WTC11 (cell line): Measurements from ENCODE around the gene SETD1B. TPM values are rescaled to one million over a fixed set of nuclear protein-coding genes. Genes with fewer than 3 reads are reported as not detected.

ENCODE experiments used
- ATAC-seq: fragments of 200-7000 bp; cut with Tn5 transposase; 2 replicates; pipeline ENCODE4 v1.10.0; 2021; ENCODE audit warnings: mild to moderate bottlenecking, moderate library complexity
- CTCF ChIA-PET: fragments of 300-600 bp; sonication (Branson Sonifier 250); formaldehyde crosslinking; loops from one replicate; lab custom pipeline; 2021; ENCODE audit warnings: antibody characterized with exemption; lab: Charles Lee
- POLR2A ChIA-PET: fragments of 350-600 bp; sonication (Branson Sonifier 250); formaldehyde crosslinking; loops from one replicate; lab custom pipeline; 2021; ENCODE audit warnings: antibody characterized with exemption; lab: Charles Lee
- DNase-seq: peaks from one replicate; pipeline ENCODE4 v3.0.0; 2021; ENCODE audit warnings: low spot score
- H3K27ac Mint-ChIP-seq: 2 replicates; pipeline ENCODE4 v1.8.0; 2021; ENCODE audit warnings: mixed read lengths
- H3K27me3 Mint-ChIP-seq: 2 replicates; pipeline ENCODE4 v1.8.0; 2021; ENCODE audit warnings: low read depth, mild to moderate bottlenecking, moderate library complexity, mixed read lengths
- H3K36me3 Mint-ChIP-seq: 2 replicates; pipeline ENCODE4 v1.8.0; 2021; ENCODE audit warnings: mixed read lengths
- H3K4me1 Mint-ChIP-seq: 2 replicates; pipeline ENCODE4 v1.8.0; 2022; ENCODE audit warnings: mixed read lengths
- H3K4me3 Mint-ChIP-seq: 2 replicates; pipeline ENCODE4 v1.8.0; 2021; ENCODE audit warnings: mild to moderate bottlenecking, moderate library complexity, mixed read lengths
- H3K9me3 Mint-ChIP-seq: 2 replicates; pipeline ENCODE4 v1.8.0; 2021; ENCODE audit warnings: mixed read lengths
- CREB1 ChIP-seq: sonication (generic); formaldehyde crosslinking; IDR thresholded peaks from 2 replicates; pipeline ENCODE4 v1.8.0; 2023; ENCODE audit warnings: mild to moderate bottlenecking, missing genetic modification reagents
- E2F5 ChIP-seq: sonication (generic); formaldehyde crosslinking; IDR thresholded peaks from 2 replicates; pipeline ENCODE4 v1.8.1; 2022; ENCODE audit warnings: mild to moderate bottlenecking, moderate library complexity, missing genetic modification reagents
- ESRRA ChIP-seq: sonication (generic); formaldehyde crosslinking; IDR thresholded peaks from 2 replicates; pipeline ENCODE4 v1.8.1; 2022; ENCODE audit warnings: mild to moderate bottlenecking, missing genetic modification reagents, borderline replicate concordance
- FOXP1 ChIP-seq: sonication (generic); formaldehyde crosslinking; IDR thresholded peaks from 2 replicates; pipeline ENCODE4 v1.8.0; 2022; ENCODE audit warnings: missing genetic modification reagents, mild to moderate bottlenecking, moderate library complexity, borderline replicate concordance
- HMGXB4 ChIP-seq: sonication (generic); formaldehyde crosslinking; IDR thresholded peaks from 2 replicates; pipeline ENCODE4 v1.8.1; 2023; ENCODE audit warnings: mild to moderate bottlenecking, moderate library complexity, missing genetic modification reagents
- IRF2 ChIP-seq: sonication (generic); formaldehyde crosslinking; IDR thresholded peaks from 2 replicates; pipeline ENCODE4 v1.8.0; 2022; ENCODE audit warnings: low read depth, missing genetic modification reagents, borderline replicate concordance
- MXD4 ChIP-seq: fragments of 250-450 bp; sonication (Bioruptor Pico); IDR thresholded peaks from 2 replicates; pipeline ENCODE4 v1.8.0; 2021; ENCODE audit warnings: mild to moderate bottlenecking, moderate library complexity, borderline replicate concordance
- MYBL2 ChIP-seq: sonication (generic); formaldehyde crosslinking; IDR thresholded peaks from 2 replicates; pipeline ENCODE4 v1.8.1; 2023; ENCODE audit warnings: mild to moderate bottlenecking, moderate library complexity, missing genetic modification reagents
- NR2C2 ChIP-seq: sonication (generic); formaldehyde crosslinking; IDR thresholded peaks from 2 replicates; pipeline ENCODE4 v1.8.0; 2022; ENCODE audit warnings: mild to moderate bottlenecking, missing genetic modification reagents
- PREB ChIP-seq: sonication (generic); formaldehyde crosslinking; IDR thresholded peaks from 2 replicates; pipeline ENCODE4 v1.8.1; 2022; ENCODE audit warnings: mild to moderate bottlenecking, missing genetic modification reagents, moderate library complexity, borderline replicate concordance
- PRRX2 ChIP-seq: fragments of 250-450 bp; sonication (Bioruptor Pico); IDR thresholded peaks from 2 replicates; pipeline ENCODE4 v1.8.0; 2021; ENCODE audit warnings: mild to moderate bottlenecking
- SP1 ChIP-seq: sonication (generic); formaldehyde crosslinking; conservative IDR thresholded peaks from 2 replicates; pipeline ENCODE4 v1.8.1; 2022; ENCODE audit warnings: missing genetic modification reagents
- USF1 ChIP-seq: sonication (generic); formaldehyde crosslinking; IDR thresholded peaks from 2 replicates; pipeline ENCODE4 v1.8.0; 2022; ENCODE audit warnings: mild to moderate bottlenecking, missing genetic modification reagents
- ZBTB21 ChIP-seq: sonication (generic); formaldehyde crosslinking; IDR thresholded peaks from 2 replicates; pipeline ENCODE4 v1.8.1; 2023; ENCODE audit warnings: mild to moderate bottlenecking, missing genetic modification reagents, borderline replicate concordance
- ZNF121 ChIP-seq: sonication (generic); formaldehyde crosslinking; IDR thresholded peaks from 2 replicates; pipeline ENCODE4 v1.8.0; 2023; ENCODE audit warnings: missing genetic modification reagents
- ZNF263 ChIP-seq: sonication (generic); formaldehyde crosslinking; IDR thresholded peaks from 2 replicates; pipeline ENCODE4 v1.8.1; 2022; ENCODE audit warnings: low read depth, mild to moderate bottlenecking, moderate library complexity, missing genetic modification reagents
- ZNF396 ChIP-seq: fragments of 250-450 bp; sonication (Bioruptor Pico); IDR thresholded peaks from 2 replicates; pipeline ENCODE4 v1.8.0; 2021; ENCODE audit warnings: mild to moderate bottlenecking, moderate library complexity, borderline replicate concordance
- total RNA-seq: library from RNA; stranded (reverse); gene quantifications from 3 replicates; pipeline ENCODE4 v1.2.3, GENCODE V29; 2021
- TF ChIP-seq, protein P1 (sequence below): sonication (generic); formaldehyde crosslinking; IDR thresholded peaks from 2 replicates; pipeline ENCODE4 v1.8.0; 2022; ENCODE audit warnings: missing genetic modification reagents
- TF ChIP-seq, protein P2 (sequence below): sonication (generic); formaldehyde crosslinking; IDR thresholded peaks from 2 replicates; pipeline ENCODE4 v1.8.0; 2023; ENCODE audit warnings: missing genetic modification reagents
- TF ChIP-seq, protein P3 (sequence below): fragments of 250-450 bp; sonication (Bioruptor Pico); conservative IDR thresholded peaks from 2 replicates; pipeline ENCODE4 v1.9.0; 2021; ENCODE audit warnings: mild to moderate bottlenecking
- TF ChIP-seq, protein P4 (sequence below): sonication (generic); formaldehyde crosslinking; IDR thresholded peaks from 2 replicates; pipeline ENCODE4 v1.8.1; 2023; ENCODE audit warnings: mild to moderate bottlenecking, missing genetic modification reagents, moderate library complexity

SETD1B gene
- total RNA-seq, 1 experiment from 2014 or later: 19.5 TPM

- no peaks in the 10 kb centered on the region for H3K27me3 Mint-ChIP-seq
- peak; percentile 62 for ATAC-seq
- DNase-seq: peak; percentile 18
- no peak within 1 kb of the TSS for H3K4me3 Mint-ChIP-seq
- ChIA-PET CTCF (interaction anchor here (1.2 to 1.8 kb wide), 2 partner anchors 47 to 64 kb away, joined by 6 read pairs; no protein-coding TSS in a partner anchor), POLR2A (no interaction called here)
- H3K4me1 Mint-ChIP-seq: peaks cover 15% of the 10 kb centered on the region
- no peak for TF ChIP-seq HMGXB4 (CRISPR knock-in tag)
- TF ChIP-seq, protein P1, sequence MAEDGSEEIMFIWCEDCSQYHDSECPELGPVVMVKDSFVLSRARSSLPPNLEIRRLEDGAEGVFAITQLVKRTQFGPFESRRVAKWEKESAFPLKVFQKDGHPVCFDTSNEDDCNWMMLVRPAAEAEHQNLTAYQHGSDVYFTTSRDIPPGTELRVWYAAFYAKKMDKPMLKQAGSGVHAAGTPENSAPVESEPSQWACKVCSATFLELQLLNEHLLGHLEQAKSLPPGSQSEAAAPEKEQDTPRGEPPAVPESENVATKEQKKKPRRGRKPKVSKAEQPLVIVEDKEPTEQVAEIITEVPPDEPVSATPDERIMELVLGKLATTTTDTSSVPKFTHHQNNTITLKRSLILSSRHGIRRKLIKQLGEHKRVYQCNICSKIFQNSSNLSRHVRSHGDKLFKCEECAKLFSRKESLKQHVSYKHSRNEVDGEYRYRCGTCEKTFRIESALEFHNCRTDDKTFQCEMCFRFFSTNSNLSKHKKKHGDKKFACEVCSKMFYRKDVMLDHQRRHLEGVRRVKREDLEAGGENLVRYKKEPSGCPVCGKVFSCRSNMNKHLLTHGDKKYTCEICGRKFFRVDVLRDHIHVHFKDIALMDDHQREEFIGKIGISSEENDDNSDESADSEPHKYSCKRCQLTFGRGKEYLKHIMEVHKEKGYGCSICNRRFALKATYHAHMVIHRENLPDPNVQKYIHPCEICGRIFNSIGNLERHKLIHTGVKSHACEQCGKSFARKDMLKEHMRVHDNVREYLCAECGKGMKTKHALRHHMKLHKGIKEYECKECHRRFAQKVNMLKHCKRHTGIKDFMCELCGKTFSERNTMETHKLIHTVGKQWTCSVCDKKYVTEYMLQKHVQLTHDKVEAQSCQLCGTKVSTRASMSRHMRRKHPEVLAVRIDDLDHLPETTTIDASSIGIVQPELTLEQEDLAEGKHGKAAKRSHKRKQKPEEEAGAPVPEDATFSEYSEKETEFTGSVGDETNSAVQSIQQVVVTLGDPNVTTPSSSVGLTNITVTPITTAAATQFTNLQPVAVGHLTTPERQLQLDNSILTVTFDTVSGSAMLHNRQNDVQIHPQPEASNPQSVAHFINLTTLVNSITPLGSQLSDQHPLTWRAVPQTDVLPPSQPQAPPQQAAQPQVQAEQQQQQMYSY (CRISPR knock-in tag): peak; percentile 73
- TF ChIP-seq PREB (CRISPR knock-in tag): no peak
- no peak for TF ChIP-seq ZNF121
- peak within 1 kb of the TSS; percentile 37 for H3K27ac Mint-ChIP-seq
- no peaks in the 10 kb centered on the region for H3K9me3 Mint-ChIP-seq
- H3K36me3 Mint-ChIP-seq: no peaks in the 10 kb centered on the region
These were observed 55.1 kb downstream of the SETD1B start, which contains the start of gene HPD for GRCh38 chr12:121858662-121859572. Gene HPD (minus strand): TSS chr12:121858859. CDS start chr12:121858823, 36 bp downstream.

GRCh38 chr12:121860257-121860656 is 56.4 kb downstream of the SETD1B start:
- DNase-seq (no peak), ATAC-seq (no peak)
- TF ChIP-seq SP1 (CRISPR knock-in tag): no peak
- TF ChIP-seq PRRX2: no peak
- no peak for TF ChIP-seq MXD4 (CRISPR knock-in tag)
- no peak for TF ChIP-seq NR2C2 (CRISPR knock-in tag)
- TF ChIP-seq, protein P2, sequence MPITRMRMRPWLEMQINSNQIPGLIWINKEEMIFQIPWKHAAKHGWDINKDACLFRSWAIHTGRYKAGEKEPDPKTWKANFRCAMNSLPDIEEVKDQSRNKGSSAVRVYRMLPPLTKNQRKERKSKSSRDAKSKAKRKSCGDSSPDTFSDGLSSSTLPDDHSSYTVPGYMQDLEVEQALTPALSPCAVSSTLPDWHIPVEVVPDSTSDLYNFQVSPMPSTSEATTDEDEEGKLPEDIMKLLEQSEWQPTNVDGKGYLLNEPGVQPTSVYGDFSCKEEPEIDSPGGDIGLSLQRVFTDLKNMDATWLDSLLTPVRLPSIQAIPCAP (CRISPR knock-in tag): no peak
- TF ChIP-seq, protein P3, sequence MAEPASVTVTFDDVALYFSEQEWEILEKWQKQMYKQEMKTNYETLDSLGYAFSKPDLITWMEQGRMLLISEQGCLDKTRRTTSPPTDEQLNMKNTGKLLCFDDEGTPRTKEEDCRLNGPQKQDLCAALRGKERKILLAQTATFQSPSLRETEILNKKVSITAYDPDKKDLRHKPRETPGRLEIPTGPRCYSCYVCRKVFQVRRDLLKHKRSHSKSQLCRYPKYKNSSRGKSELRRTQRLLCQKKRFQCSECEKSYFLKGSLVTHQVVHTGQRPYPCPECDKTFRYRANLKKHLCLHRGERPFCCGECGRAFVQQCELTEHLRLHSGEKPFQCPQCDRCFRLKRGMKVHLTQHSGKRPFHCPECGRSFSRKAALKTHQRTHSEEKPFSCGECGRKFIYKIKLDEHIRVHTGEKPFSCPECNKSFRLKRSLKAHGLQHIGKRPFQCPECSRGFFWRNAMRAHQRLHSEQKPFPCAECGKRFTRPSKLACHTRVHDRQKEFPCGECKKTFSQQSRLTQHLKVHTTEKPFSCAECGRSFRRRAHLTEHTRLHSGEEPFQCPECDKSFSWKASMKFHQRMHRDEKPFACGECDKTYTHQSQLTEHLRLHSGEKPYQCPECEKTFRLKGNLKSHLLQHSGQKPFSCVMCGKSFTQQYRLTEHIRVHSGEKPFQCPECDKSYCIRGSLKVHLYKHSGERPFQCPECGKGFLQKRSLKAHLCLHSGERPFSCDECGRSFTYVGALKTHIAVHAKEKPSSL (CRISPR knock-in tag): no peak
- no peak for TF ChIP-seq E2F5 (CRISPR knock-in tag)
- TF ChIP-seq ESRRA (CRISPR knock-in tag): no peak
- TF ChIP-seq FOXP1 (CRISPR knock-in tag): no peak
- no peak for TF ChIP-seq MYBL2 (CRISPR knock-in tag)
- no peak for TF ChIP-seq IRF2 (CRISPR knock-in tag)
- TF ChIP-seq ZBTB21 (CRISPR knock-in tag): no peak
- TF ChIP-seq, protein P4, sequence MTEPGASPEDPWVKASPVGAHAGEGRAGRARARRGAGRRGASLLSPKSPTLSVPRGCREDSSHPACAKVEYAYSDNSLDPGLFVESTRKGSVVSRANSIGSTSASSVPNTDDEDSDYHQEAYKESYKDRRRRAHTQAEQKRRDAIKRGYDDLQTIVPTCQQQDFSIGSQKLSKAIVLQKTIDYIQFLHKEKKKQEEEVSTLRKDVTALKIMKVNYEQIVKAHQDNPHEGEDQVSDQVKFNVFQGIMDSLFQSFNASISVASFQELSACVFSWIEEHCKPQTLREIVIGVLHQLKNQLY: no peak
- TF ChIP-seq ZNF396 (CRISPR knock-in tag): no peak
- no peak for TF ChIP-seq USF1 (CRISPR knock-in tag)
- no peak for TF ChIP-seq CREB1 (CRISPR knock-in tag)
- TF ChIP-seq ZNF263 (CRISPR knock-in tag): no peak
- H3K36me3 Mint-ChIP-seq: no peaks in the 10 kb centered on the region
- ChIA-PET CTCF (interaction anchor here (0.8 kb wide), 1 partner anchor 66 kb away, joined by 3 read pairs; no protein-coding TSS in a partner anchor), POLR2A (no interaction called here)
- H3K4me3 Mint-ChIP-seq: no peak overlapping the region
- peaks cover 15% of the 10 kb centered on the region for H3K4me1 Mint-ChIP-seq
- H3K27ac Mint-ChIP-seq: no peak overlapping the region
- no peaks in the 10 kb centered on the region for H3K9me3 Mint-ChIP-seq
- H3K27me3 Mint-ChIP-seq: no peaks in the 10 kb centered on the region
